GM12878 (cell line): ENCODE measurements around the gene ZC3H7B. TPM values are rescaled to one million over a fixed set of nuclear protein-coding genes. Genes with fewer than 3 reads are reported as not detected.
A peak's percentile ranks its signal among the peaks of the same experiment; 100 is the strongest.

Experiments
- ATAC-seq: fragments of 200-7000 bp; cut with Tn5 transposase; 3 replicates; pipeline ENCODE4 v1.9.1; 2020; ENCODE audit warnings: mild to moderate bottlenecking, moderate library complexity
- Bru-seq: library from RNA; stranded (reverse); fragments of 400-500 nt; gene quantifications from one replicate; lab custom pipeline; 2021; lab: Mats Ljungman, UMichigan
- BruChase-seq, 2 experiments: library from RNA; stranded (reverse); fragments of 400-500 nt; gene quantifications; one replicate each; lab custom pipeline; 2021; lab: Mats Ljungman, UMichigan
- BruUV-seq: library from RNA; stranded (reverse); fragments of 400-500 nt; replicated peaks from 2 replicates; lab custom pipeline; 2021; lab: Mats Ljungman, UMichigan
- CTCF ChIA-PET: fragments of 300-600 bp; sonication (Branson Sonifier 250); formaldehyde crosslinking; extraction: SDS; loops from one replicate; lab custom pipeline; 2021; ENCODE audit warnings: inconsistent platforms; lab: Yijun Ruan, JAX
- POLR2A ChIA-PET: fragments of 350-600 bp; formaldehyde crosslinking; extraction: SDS; loops from one replicate; lab custom pipeline; 2021; ENCODE audit warnings: inconsistent platforms; lab: Charles Lee
- RAD21 ChIA-PET: fragments of 300-600 bp; sonication (Branson Sonifier 250); formaldehyde crosslinking; loops from one replicate; lab custom pipeline; 2023; ENCODE audit warnings: antibody characterized with exemption; ENCODE audit not compliant: unreplicated experiment; lab: Charles Lee
- SMC1A ChIA-PET: fragments of 300-600 bp; sonication (Branson Sonifier 250); formaldehyde crosslinking; loops from one replicate; lab custom pipeline; 2023; ENCODE audit not compliant: unreplicated experiment, uncharacterized antibody; lab: Charles Lee
- DNase-seq: peaks from one replicate; pipeline ENCODE4 v3.0.0-alpha.2; 2011; ENCODE audit warnings: low read depth, low spot score
- FAIRE-seq: peaks from 3 replicates; lab custom pipeline; 2011; peaks lifted over from hg19 to GRCh38; lab: Jason Lieb, UNC
- H2AFZ ChIP-seq: 2 replicates; pipeline ENCODE4 v1.6.0; 2011; ENCODE audit warnings: low read depth, low read length, control low read depth; ENCODE audit not compliant: control insufficient read depth
- H3K27ac ChIP-seq: 2 replicates; pipeline ENCODE4 v1.5.1; 2011; ENCODE audit warnings: control low read depth; ENCODE audit not compliant: control insufficient read depth, insufficient read depth
- H3K27me3 ChIP-seq, 2 experiments: replicated peaks in 1 of 2; 2 replicates each; pipeline versions ENCODE4 v1.6.0 to v1.6.1; 2011; ENCODE audit warnings: low read length in 1 of 2; ENCODE audit not compliant: control insufficient read depth in 2 of 2, insufficient read depth in 2 of 2
- H3K36me3 ChIP-seq, 2 experiments: 2 replicates each; pipeline ENCODE4 v1.5.1; 2011; ENCODE audit warnings: low read length in 1 of 2; ENCODE audit not compliant: control insufficient read depth in 2 of 2, insufficient read depth in 2 of 2
- H3K4me1 ChIP-seq: 2 replicates; pipeline ENCODE4 v1.6.1; 2011; ENCODE audit warnings: mild to moderate bottlenecking, low read length, moderate library complexity, mixed read lengths; ENCODE audit not compliant: control insufficient read depth, insufficient read depth
- H3K4me2 ChIP-seq: 2 replicates; pipeline ENCODE4 v1.6.0; 2011; ENCODE audit warnings: control low read depth; ENCODE audit not compliant: control insufficient read depth, insufficient read depth
- H3K4me3 ChIP-seq: fragments of 200-600 bp; sonication (generic); 2 replicates; pipeline ENCODE4 v1.5.1; 2016
- H3K79me2 ChIP-seq: 2 replicates; pipeline ENCODE4 v1.6.0; 2011; ENCODE audit warnings: low read length; ENCODE audit not compliant: control insufficient read depth, insufficient read depth
- H3K9ac ChIP-seq: 2 replicates; pipeline ENCODE4 v1.8.0; 2011; ENCODE audit warnings: low read length, control low read depth, mixed read lengths; ENCODE audit not compliant: control insufficient read depth, insufficient read depth
- H3K9me3 ChIP-seq: replicated peaks from 3 replicates; pipeline ENCODE4 v1.5.1; 2011; ENCODE audit warnings: mild to moderate bottlenecking, low read length; ENCODE audit not compliant: control insufficient read depth, insufficient read depth
- H4K20me1 ChIP-seq: 2 replicates; pipeline ENCODE4 v1.6.0; 2011; ENCODE audit not compliant: control insufficient read depth, insufficient read depth
- DPF2 ChIP-seq: fragments of 450-650 bp; IDR thresholded peaks from 2 replicates; pipeline ENCODE4 v1.6.1; 2017; ENCODE audit warnings: mild to moderate bottlenecking
- HCFC1 ChIP-seq: fragments of 150-350 bp; IDR thresholded peaks from 2 replicates; pipeline ENCODE4 v1.6.1; 2014; ENCODE audit warnings: low read length
- IKZF1 ChIP-seq: fragments of 450-650 bp; conservative IDR thresholded peaks from 2 replicates; pipeline ENCODE4 v1.6.1; 2017; ENCODE audit warnings: antibody characterized with exemption, mild to moderate bottlenecking
- KAT2A ChIP-seq: conservative IDR thresholded peaks from 2 replicates; pipeline ENCODE4 v1.6.1; 2011; ENCODE audit warnings: low read depth, low read length; ENCODE audit not compliant: control insufficient read depth
- NR2C1 ChIP-seq: fragments of 450-650 bp; IDR thresholded peaks from 2 replicates; pipeline ENCODE4 v1.6.1; 2017; ENCODE audit warnings: antibody characterized with exemption, mild to moderate bottlenecking, moderate library complexity
- RELB ChIP-seq: fragments of 450-650 bp; IDR thresholded peaks from 2 replicates; pipeline ENCODE4 v1.6.1; 2017; ENCODE audit warnings: low read depth, mild to moderate bottlenecking, moderate library complexity
- TCF12 ChIP-seq: IDR thresholded peaks from 2 replicates; pipeline ENCODE4 v1.6.1; 2011; ENCODE audit warnings: low read depth, mild to moderate bottlenecking, low read length
- TCF3 ChIP-seq: IDR thresholded peaks from 2 replicates; pipeline ENCODE4 v1.6.1; 2012; ENCODE audit warnings: low read depth, mild to moderate bottlenecking, low read length, borderline replicate concordance; ENCODE audit not compliant: insufficient read depth
- YBX1 ChIP-seq: fragments of 450-650 bp; IDR thresholded peaks from 2 replicates; pipeline ENCODE4 v1.6.1; 2016; ENCODE audit warnings: antibody characterized with exemption
- WGBS: methylation state at CpG from one replicate; pipeline ENCODE4 v1.1.6; 2016; ENCODE audit warnings: low lambda C conversion rate; ENCODE audit not compliant: insufficient replicate concordance, insufficient coverage; ENCODE audit errors: missing lambda C conversion rate; 5-methylcytosine and 5-hydroxymethylcytosine counted together
- in situ Hi-C: fragments of 300-500 bp; cut with MboI; formaldehyde crosslinking; loops from 9 replicates; pipeline ENCODE4 v1.14.3; 2018; ENCODE audit warnings: mixed read lengths
- intact Hi-C: fragments of 100-400 bp; cut with micrococcal nuclease; formaldehyde crosslinking; loops from one replicate; pipeline ENCODE4 v1.14.2; 2022; ENCODE audit not compliant: unreplicated experiment
- long read RNA-seq, 2 experiments: library from polyadenylated mRNA; unstranded; transcript quantifications; one replicate each; pipeline ENCODE4 v2.0.0, GENCODE V29; 2019 to 2020
- polyA minus RNA-seq, 3 experiments: library from RNA; depleted of rRNA, polyadenylated mRNA; stranded (reverse); fragments of >200 nt; gene quantifications; 2 replicates each; pipeline ENCODE4 v1.2.3, GENCODE V29; 2011
- polyA plus RNA-seq, 11 experiments: library from polyadenylated mRNA; depleted of rRNA in 4 of 11; unstranded in 6 of 11; stranded (reverse) in 5 of 11; fragments of >200 nt; fragmentation: Nextera tagmentation in 4 of 11; fragmentation: Illumina TruSeq in 1 of 11; extraction: Ambion mirVana in 4 of 11; extraction: Trizol in 1 of 11; gene quantifications; 1 replicate in 1 of 11; 2 replicates in 10 of 11; pipeline versions ENCODE4 v1.2.1 to v1.2.3, GENCODE V29; 2011 to 2016; ENCODE audit warnings: inconsistent platforms in 2 of 11, missing spikeins in 2 of 11, low read depth in 1 of 11
- total RNA-seq, 4 experiments: library from RNA; depleted of rRNA in 3 of 4; stranded (reverse); fragments of >200 nt in 3 of 4; fragmentation: Illumina TruSeq in 1 of 4; extraction: Trizol in 1 of 4; gene quantifications; 2 replicates each; pipeline versions ENCODE4 v1.2.1 to v1.2.3, GENCODE V29; 2013 to 2021
- TF ChIP-seq, protein P1 (sequence below): fragments of 450-650 bp; conservative IDR thresholded peaks from 2 replicates; pipeline ENCODE4 v1.6.1; 2017; ENCODE audit warnings: mild to moderate bottlenecking, moderate library complexity

ZC3H7B gene
- 48.7 and 51.1 TPM in 2 replicates for total RNA-seq (2013; cell fraction: nucleolus; rRNA removed)
- total RNA-seq (2014; rRNA removed) (30.8 and 37.1 TPM in 2 replicates), total RNA-seq (2014; rRNA removed; fragmentation: Illumina TruSeq; extraction: Trizol) (21.7 and 23.6 TPM in 2 replicates), total RNA-seq (2021) (50.0 and 52.3 TPM in 2 replicates), polyA plus RNA-seq (2011; rRNA removed) (10.2 and 21.3 TPM in 2 replicates), polyA plus RNA-seq (2014; fragmentation: Illumina TruSeq; extraction: Trizol) (11.5 and 24.7 TPM in 2 replicates), polyA plus RNA-seq (2014; fragmentation: Nextera tagmentation; extraction: Ambion mirVana) (under 1 TPM; 0.26 to 0.34 TPM), polyA plus RNA-seq (2014; rRNA removed) (39.0 and 47.9 TPM in 2 replicates), polyA plus RNA-seq (2016; fragmentation: Nextera tagmentation; extraction: Ambion mirVana) (1 to 10 TPM; 4.4 to 5.4 TPM), polyA minus RNA-seq (2011; rRNA and poly(A)+ RNA removed) (18.4 and 31.2 TPM in 2 replicates), Bru-seq, nascent RNA (percentile 67 among the genes with signal in this experiment), BruChase-seq, experiment 1, labeled RNA remaining after a 6-hour chase (percentile 81 among the genes with signal in this experiment), BruChase-seq, experiment 2, labeled RNA remaining after a 2-hour chase (percentile 73 among the genes with signal in this experiment)
- 10.2 TPM for polyA plus RNA-seq (2011; ENCODE audit: low read depth)
- polyA plus RNA-seq (2011; cell fraction: cytosol; rRNA removed): 18.3 and 25.4 TPM in 2 replicates
- 52.6 and 69.5 TPM in 2 replicates for polyA plus RNA-seq (2011; cell fraction: nucleus; rRNA removed)
- polyA plus RNA-seq (2012): 21.1 and 24.8 TPM in 2 replicates
- polyA minus RNA-seq (2011; cell fraction: cytosol; rRNA and poly(A)+ RNA removed): 13.2 and 14.3 TPM in 2 replicates
- polyA minus RNA-seq (2011; cell fraction: nucleus; rRNA and poly(A)+ RNA removed): 8.5 and 15.5 TPM in 2 replicates
- long read RNA-seq, experiment 1: 0 reads
- long read RNA-seq, experiment 2, full-length matches to known transcripts: 2 of 3 reads
- long read RNA-seq, experiment 2, partial matches to known transcripts: 0 of 3 reads
- long read RNA-seq, experiment 2, other reads (novel, unspliced or antisense): 1 of 3 reads

- Histone ChIP-seq H3K4me3 (peak within 1 kb of the TSS; percentile 93), H3K36me3 (no peaks in the 10 kb centered on the region; a peak in 1 of 4 replicates), H3K27me3 (no peaks in the 10 kb centered on the region), H3K4me2 (peak within 1 kb of the TSS; percentile 96), H3K79me2 (peaks cover 49% of the 10 kb centered on the region), H2AFZ (peak within 1 kb of the TSS; percentile 58), H3K9ac (peak within 1 kb of the TSS; percentile 99), H3K27ac (peak within 1 kb of the TSS; percentile 91), H3K4me1 (peaks cover 4% of the 10 kb centered on the region), H3K9me3 (no peaks in the 10 kb centered on the region), H4K20me1 (no peaks in the 10 kb centered on the region)
- CTCF ChIA-PET: interaction anchor here (0.6 to 1.6 kb wide), 7 partner anchors 11 to 655 kb away, joined by 3 to 7 read pairs (median 3); partner anchors contain the start of gene RANGAP1
- peak; percentile 28 for DNase-seq
- SMC1A ChIA-PET: interaction anchor here (0.6 to 1.5 kb wide), 4 partner anchors 9 to 71 kb away, joined by 3 read pairs; partner anchors contain the start of gene RANGAP1
- TSS peak; percentile 70 for BruUV-seq
- intact Hi-C loops: loop anchor here (5.0 kb wide), 1 partner anchor 209 kb away; the partner anchor contains the start of gene EP300
- in situ Hi-C loops: no loop called here
- RAD21 ChIA-PET: interaction anchor here (0.5 to 1.2 kb wide), 8 partner anchors 10 to 379 kb away, joined by 3 to 14 read pairs (median 4); partner anchors contain the start of genes RANGAP1, RBX1 and TEF
- POLR2A ChIA-PET: interaction anchor here (0.9 to 3.3 kb wide), 5 partner anchors 13 to 80 kb away, joined by 4 to 19 read pairs (median 6); partner anchors contain the start of genes RANGAP1 and TEF
- FAIRE-seq: no peak
- ATAC-seq: peak; percentile 98
- WGBS: under 1% methylated on average over 72 of the region's 74 CpGs
- TF ChIP-seq TCF3 (peak; percentile 78), NR2C1 (no peak), TCF12 (peak; percentile 68; the same call in 1 of the 2 replicates), RELB (peak; percentile 92), IKZF1 (peak; percentile 48; the same call in 1 of the 2 replicates), DPF2 (peak; percentile 36; the same call in 1 of the 2 replicates), YBX1 (no peak), KAT2A (no peak), HCFC1 (peak; percentile 54)
- TF ChIP-seq, protein P1, sequence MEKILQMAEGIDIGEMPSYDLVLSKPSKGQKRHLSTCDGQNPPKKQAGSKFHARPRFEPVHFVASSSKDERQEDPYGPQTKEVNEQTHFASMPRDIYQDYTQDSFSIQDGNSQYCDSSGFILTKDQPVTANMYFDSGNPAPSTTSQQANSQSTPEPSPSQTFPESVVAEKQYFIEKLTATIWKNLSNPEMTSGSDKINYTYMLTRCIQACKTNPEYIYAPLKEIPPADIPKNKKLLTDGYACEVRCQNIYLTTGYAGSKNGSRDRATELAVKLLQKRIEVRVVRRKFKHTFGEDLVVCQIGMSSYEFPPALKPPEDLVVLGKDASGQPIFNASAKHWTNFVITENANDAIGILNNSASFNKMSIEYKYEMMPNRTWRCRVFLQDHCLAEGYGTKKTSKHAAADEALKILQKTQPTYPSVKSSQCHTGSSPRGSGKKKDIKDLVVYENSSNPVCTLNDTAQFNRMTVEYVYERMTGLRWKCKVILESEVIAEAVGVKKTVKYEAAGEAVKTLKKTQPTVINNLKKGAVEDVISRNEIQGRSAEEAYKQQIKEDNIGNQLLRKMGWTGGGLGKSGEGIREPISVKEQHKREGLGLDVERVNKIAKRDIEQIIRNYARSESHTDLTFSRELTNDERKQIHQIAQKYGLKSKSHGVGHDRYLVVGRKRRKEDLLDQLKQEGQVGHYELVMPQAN: peak; percentile 76
Measured at GRCh38 chr22:41301085-41302020, at the start of gene ZC3H7B. ZC3H7B (plus strand) TSS chr22:41301525; CDS start chr22:41320661, 19,136 bp downstream.
